MCF 10A (cell line): Measurements from ENCODE around the gene LBP. TPM values are rescaled to one million over a fixed set of nuclear protein-coding genes. Genes with fewer than 3 reads are reported as not detected.

ENCODE experiments used
- BruUV-seq: library from RNA; stranded (reverse); fragments of 400-500 nt; replicated peaks from 2 replicates; lab custom pipeline; 2021; lab: Mats Ljungman, UMichigan
- CTCF ChIA-PET: fragments of 300-600 bp; sonication (Branson Sonifier 250); formaldehyde crosslinking; extraction: SDS; loops from one replicate; lab custom pipeline; 2021; ENCODE audit warnings: antibody characterized with exemption, inconsistent platforms; lab: Yijun Ruan, JAX
- POLR2A ChIA-PET: fragments of 300-600, 350-650 bp; sonication (Branson Sonifier 250); formaldehyde crosslinking; extraction: SDS; loops from one replicate; lab custom pipeline; 2020; ENCODE audit warnings: antibody characterized with exemption, inconsistent platforms; lab: Yijun Ruan, JAX
- DNase-seq: peaks from one replicate; pipeline ENCODE4 v3.0.0-alpha.2; 2018; ENCODE audit not compliant: unreplicated experiment
- H3K27ac Mint-ChIP-seq: one replicate; pipeline ENCODE4 v1.8.0; 2022; ENCODE audit warnings: mild to moderate bottlenecking, low read depth, mixed read lengths; ENCODE audit not compliant: unreplicated experiment
- H3K27me3 Mint-ChIP-seq: one replicate; pipeline ENCODE4 v1.8.0; 2022; ENCODE audit warnings: mixed read lengths; ENCODE audit not compliant: insufficient read depth, unreplicated experiment
- H3K36me3 Mint-ChIP-seq: one replicate; pipeline ENCODE4 v1.8.0; 2022; ENCODE audit warnings: mild to moderate bottlenecking, moderate library complexity, mixed read lengths; ENCODE audit not compliant: insufficient read depth, unreplicated experiment
- H3K4me1 Mint-ChIP-seq: one replicate; pipeline ENCODE4 v1.8.0; 2022; ENCODE audit warnings: mixed read lengths; ENCODE audit not compliant: insufficient read depth, unreplicated experiment
- H3K4me3 Mint-ChIP-seq: one replicate; pipeline ENCODE4 v1.8.0; 2022; ENCODE audit warnings: mild to moderate bottlenecking, moderate library complexity, mixed read lengths; ENCODE audit not compliant: unreplicated experiment
- H3K9me3 Mint-ChIP-seq: one replicate; pipeline ENCODE4 v1.8.0; 2022; ENCODE audit warnings: mixed read lengths; ENCODE audit not compliant: unreplicated experiment
- intact Hi-C: fragments of 100-400 bp; cut with micrococcal nuclease; formaldehyde crosslinking; loops from 2 replicates; pipeline ENCODE4 v1.14.1; 2022
- total RNA-seq: library from RNA; stranded (reverse); gene quantifications from 2 replicates; pipeline ENCODE4 v1.2.3, GENCODE V29; 2022
- TF ChIP-seq, protein P1 (sequence below): fragments of 200-600 bp; IDR thresholded peaks from one replicate; pipeline ENCODE4 v1.8.0; 2022; ENCODE audit warnings: antibody characterized with exemption, mild to moderate bottlenecking; ENCODE audit not compliant: unreplicated experiment

Gene LBP
- total RNA-seq, 1 experiment from 2014 or later: not detected

GRCh38 chr20:38307371-38308046 is 38.8 kb upstream of the LBP start:
- CTCF ChIA-PET: interaction anchor here (0.6 to 1.1 kb wide), 5 partner anchors 11 to 743 kb away, joined by 3 to 6 read pairs (median 5); no protein-coding TSS in a partner anchor
- intact Hi-C loops: loop anchor here (5.0 kb wide), 1 partner anchor 135 kb away; no protein-coding TSS in a partner anchor

GRCh38 chr20:38308047-38308438 is 38.2 kb upstream of the LBP start:
- no peaks in the 10 kb centered on the region for H3K36me3 Mint-ChIP-seq
- BruUV-seq: no TSS peak
- H3K27ac Mint-ChIP-seq: no peak overlapping the region
- no peaks in the 10 kb centered on the region for H3K4me1 Mint-ChIP-seq
- CTCF ChIA-PET: interaction anchor here (0.6 to 1.0 kb wide), 5 partner anchors 12 to 250 kb away, joined by 3 to 6 read pairs (median 4); no protein-coding TSS in a partner anchor
- no peak overlapping the region for H3K4me3 Mint-ChIP-seq
- TF ChIP-seq, protein P1, sequence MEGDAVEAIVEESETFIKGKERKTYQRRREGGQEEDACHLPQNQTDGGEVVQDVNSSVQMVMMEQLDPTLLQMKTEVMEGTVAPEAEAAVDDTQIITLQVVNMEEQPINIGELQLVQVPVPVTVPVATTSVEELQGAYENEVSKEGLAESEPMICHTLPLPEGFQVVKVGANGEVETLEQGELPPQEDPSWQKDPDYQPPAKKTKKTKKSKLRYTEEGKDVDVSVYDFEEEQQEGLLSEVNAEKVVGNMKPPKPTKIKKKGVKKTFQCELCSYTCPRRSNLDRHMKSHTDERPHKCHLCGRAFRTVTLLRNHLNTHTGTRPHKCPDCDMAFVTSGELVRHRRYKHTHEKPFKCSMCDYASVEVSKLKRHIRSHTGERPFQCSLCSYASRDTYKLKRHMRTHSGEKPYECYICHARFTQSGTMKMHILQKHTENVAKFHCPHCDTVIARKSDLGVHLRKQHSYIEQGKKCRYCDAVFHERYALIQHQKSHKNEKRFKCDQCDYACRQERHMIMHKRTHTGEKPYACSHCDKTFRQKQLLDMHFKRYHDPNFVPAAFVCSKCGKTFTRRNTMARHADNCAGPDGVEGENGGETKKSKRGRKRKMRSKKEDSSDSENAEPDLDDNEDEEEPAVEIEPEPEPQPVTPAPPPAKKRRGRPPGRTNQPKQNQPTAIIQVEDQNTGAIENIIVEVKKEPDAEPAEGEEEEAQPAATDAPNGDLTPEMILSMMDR: no peak
- intact Hi-C loops: loop anchor here (5.0 kb wide), 1 partner anchor 136 kb away; no protein-coding TSS in a partner anchor
- DNase-seq: no peak
- H3K27me3 Mint-ChIP-seq: peaks cover 28% of the 10 kb centered on the region
- no peaks in the 10 kb centered on the region for H3K9me3 Mint-ChIP-seq
- POLR2A ChIA-PET: no interaction called here

More at GRCh38 chr20:38307371-38308046, 38.8 kb upstream of the LBP start:
- Mint-ChIP-seq H3K4me1 (no peaks in the 10 kb centered on the region), H3K4me3 (no peak overlapping the region), H3K27me3 (peaks cover 33% of the 10 kb centered on the region), H3K9me3 (no peaks in the 10 kb centered on the region), H3K27ac (no peak overlapping the region), H3K36me3 (no peaks in the 10 kb centered on the region)
- BruUV-seq: no TSS peak
- POLR2A ChIA-PET: no interaction called here
- DNase-seq: peak; percentile 11
- TF ChIP-seq, protein P1: no peak

DNA sequence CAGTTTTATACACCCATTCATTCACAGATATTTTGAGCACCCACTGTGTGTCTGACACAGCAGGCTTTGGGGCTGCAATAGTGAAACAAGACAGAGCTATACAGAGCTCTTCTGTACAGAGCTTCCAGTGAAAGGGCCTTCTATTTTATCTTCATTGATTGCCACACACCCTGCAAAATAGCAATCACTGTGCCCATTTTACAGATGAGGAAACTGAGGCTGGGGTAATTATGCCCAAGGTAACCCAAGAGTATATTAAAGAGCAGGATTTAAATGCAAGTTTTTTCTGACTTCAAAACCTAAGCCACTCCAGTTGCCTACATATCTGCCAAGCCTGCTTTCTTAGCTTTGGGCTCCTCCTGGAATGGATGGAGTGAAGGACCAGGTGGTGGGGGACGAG is 37.8 kb upstream of the LBP start:
- no peak overlapping the region for H3K4me3 Mint-ChIP-seq
- ChIA-PET CTCF (interaction anchor here (0.6 to 1.1 kb wide), 5 partner anchors 12 to 250 kb away, joined by 3 to 5 read pairs (median 3); no protein-coding TSS in a partner anchor), POLR2A (no interaction called here)
- no TSS peak for BruUV-seq
- no peaks in the 10 kb centered on the region for H3K9me3 Mint-ChIP-seq
- peaks cover 24% of the 10 kb centered on the region for H3K27me3 Mint-ChIP-seq
- H3K36me3 Mint-ChIP-seq: no peaks in the 10 kb centered on the region
- H3K27ac Mint-ChIP-seq: no peak overlapping the region
- no peaks in the 10 kb centered on the region for H3K4me1 Mint-ChIP-seq
- intact Hi-C loops: loop anchor here (5.0 kb wide), 1 partner anchor 136 kb away; no protein-coding TSS in a partner anchor
- TF ChIP-seq, protein P1: no peak
- DNase-seq: no peak

DNA sequence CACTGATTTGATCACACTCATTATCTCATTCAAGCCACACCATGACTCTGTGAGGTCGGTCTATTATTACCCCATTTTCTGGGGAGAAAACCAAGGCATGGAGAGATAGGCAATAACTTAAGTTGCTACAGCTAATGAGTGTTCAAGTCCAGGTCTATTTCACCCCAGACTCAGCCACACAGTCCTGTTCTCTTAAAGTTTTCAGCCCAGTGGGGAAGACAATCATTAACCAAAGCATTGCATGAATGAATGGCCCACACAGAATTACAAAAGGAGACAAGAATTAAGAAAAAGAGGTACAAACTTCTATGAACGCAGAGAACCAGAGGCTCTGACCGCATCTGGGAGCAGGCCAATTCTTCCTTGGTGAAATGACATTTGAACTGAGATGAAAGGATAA is 35.2 kb upstream of the LBP start:
- POLR2A ChIA-PET: no interaction called here
- intact Hi-C loops: no loop called here
- Mint-ChIP-seq H3K4me1 (no peaks in the 10 kb centered on the region), H3K36me3 (no peaks in the 10 kb centered on the region), H3K27ac (no peak overlapping the region), H3K4me3 (no peak overlapping the region), H3K27me3 (peaks cover 21% of the 10 kb centered on the region), H3K9me3 (no peaks in the 10 kb centered on the region)
- TF ChIP-seq, protein P1: no peak
- DNase-seq: no peak
- CTCF ChIA-PET: no interaction called here
- no TSS peak for BruUV-seq
